PC-9 (cell line): Measurements from ENCODE around the gene ATP2C2. TPM values are rescaled to one million over a fixed set of nuclear protein-coding genes. Genes with fewer than 3 reads are reported as not detected.

ENCODE experiments used
- BruUV-seq: library from RNA; stranded (reverse); fragments of 400-500 nt; replicated peaks from 2 replicates; lab custom pipeline; 2021; lab: Mats Ljungman, UMichigan
- CTCF ChIA-PET: fragments of 300-600 bp; sonication (Branson Sonifier 250); formaldehyde crosslinking; loops from one replicate; lab custom pipeline; 2022; ENCODE audit warnings: antibody characterized with exemption; lab: Charles Lee
- POLR2A ChIA-PET: fragments of 300-600 bp; sonication (Branson Sonifier 250); formaldehyde crosslinking; loops from one replicate; lab custom pipeline; 2022; ENCODE audit warnings: antibody characterized with exemption; ENCODE audit not compliant: unreplicated experiment; lab: Charles Lee
- DNase-seq, 2 experiments: peaks; one replicate each; pipeline versions ENCODE4 v3.0.0 to v3.0.0-alpha.2; 2015 to 2022; ENCODE audit warnings: mixed read lengths in 1 of 2
- H2AFZ ChIP-seq: fragments of 200-600 bp; sonication (generic); 2 replicates; pipeline ENCODE4 v1.8.1; 2017; ENCODE audit warnings: antibody characterized with exemption
- H3F3A ChIP-seq: fragments of 200-600 bp; sonication (generic); 2 replicates; pipeline ENCODE4 v1.8.1; 2017; ENCODE audit warnings: antibody characterized with exemption, mild to moderate bottlenecking, low read depth; ENCODE audit not compliant: insufficient read depth
- H3K27ac ChIP-seq: fragments of 200-600 bp; sonication (generic); 2 replicates; pipeline ENCODE4 v1.6.1; 2016; ENCODE audit warnings: mixed run types
- H3K27me3 ChIP-seq: fragments of 200-600 bp; sonication (generic); 2 replicates; pipeline ENCODE4 v1.6.1; 2016; ENCODE audit warnings: low read depth, mixed run types; ENCODE audit not compliant: insufficient read depth
- H3K36me3 ChIP-seq: fragments of 200-600 bp; sonication (generic); 2 replicates; pipeline ENCODE4 v1.6.1; 2016; ENCODE audit warnings: low read depth, mixed run types
- H3K4me1 ChIP-seq: fragments of 200-600 bp; sonication (generic); replicated peaks from 2 replicates; pipeline ENCODE4 v1.6.1; 2016; ENCODE audit warnings: mixed run types; ENCODE audit not compliant: insufficient read depth
- H3K4me2 ChIP-seq: fragments of 200-600 bp; sonication (generic); 2 replicates; pipeline ENCODE4 v1.6.1; 2017; ENCODE audit warnings: mixed run types
- H3K4me3 ChIP-seq: fragments of 200-600 bp; sonication (generic); 2 replicates; pipeline ENCODE4 v1.6.1; 2016; ENCODE audit warnings: mixed run types
- H3K79me2 ChIP-seq: fragments of 200-600 bp; sonication (generic); 2 replicates; pipeline ENCODE4 v1.6.1; 2017; ENCODE audit warnings: low read depth, mixed run types
- H3K9me2 ChIP-seq: fragments of 200-600 bp; sonication (generic); 2 replicates; pipeline ENCODE4 v1.8.1; 2017; ENCODE audit warnings: mild to moderate bottlenecking; ENCODE audit not compliant: insufficient read depth
- H3K9me3 ChIP-seq: fragments of 200-600 bp; sonication (generic); 2 replicates; pipeline ENCODE4 v1.8.1; 2016; ENCODE audit warnings: low read depth; ENCODE audit not compliant: insufficient read depth
- H4K20me1 ChIP-seq: fragments of 200-600 bp; sonication (generic); 2 replicates; pipeline ENCODE4 v1.8.1; 2017; ENCODE audit not compliant: insufficient read depth
- CTCF ChIP-seq: fragments of 200-600 bp; sonication (generic); conservative IDR thresholded peaks from 2 replicates; pipeline ENCODE4 v1.6.1; 2017; ENCODE audit warnings: mixed run types, antibody characterized with exemption, mild to moderate bottlenecking, moderate library complexity
- EZH2 ChIP-seq: fragments of 200-600 bp; sonication (generic); IDR thresholded peaks from 2 replicates; pipeline ENCODE4 v1.8.0; 2017; ENCODE audit warnings: antibody characterized with exemption, low read depth
- intact Hi-C: fragments of 100-400 bp; cut with micrococcal nuclease; formaldehyde crosslinking; loops from one replicate; pipeline ENCODE4 v1.10.0; 2022; ENCODE audit not compliant: unreplicated experiment
- total RNA-seq: library from RNA; stranded (reverse); gene quantifications from 2 replicates; pipeline ENCODE4 v1.2.3, GENCODE V29; 2021

ATP2C2 gene
- total RNA-seq, 1 experiment from 2014 or later: 17.2 TPM

GRCh38 chr16:84446084-84446483 is 77.7 kb downstream of the ATP2C2 start:
- peaks cover 15% of the 10 kb centered on the region; the same call in 1 of the 2 replicates for H3F3A ChIP-seq
- no peak overlapping the region for H3K4me3 ChIP-seq
- H3K36me3 ChIP-seq: no peaks in the 10 kb centered on the region
- H2AFZ ChIP-seq: no peak overlapping the region
- no peaks in the 10 kb centered on the region for H3K9me2 ChIP-seq
- H4K20me1 ChIP-seq: no peaks in the 10 kb centered on the region
- H3K27ac ChIP-seq: no peak overlapping the region
- TF ChIP-seq CTCF: no peak
- TF ChIP-seq EZH2: no peak
- H3K27me3 ChIP-seq: no peaks in the 10 kb centered on the region
- intact Hi-C loops: no loop called here
- ChIA-PET POLR2A (interaction anchor here (0.6 to 0.7 kb wide), 2 partner anchors 32 to 51 kb away, joined by 3 to 12 read pairs; no protein-coding TSS in a partner anchor), CTCF (interaction anchor here (1.1 kb wide), 1 partner anchor 169 kb away, joined by 3 read pairs; no protein-coding TSS in a partner anchor)
- H3K9me3 ChIP-seq: no peaks in the 10 kb centered on the region
- H3K4me1 ChIP-seq: no peaks in the 10 kb centered on the region; the same call in 1 of the 2 replicates
- H3K79me2 ChIP-seq: no peaks in the 10 kb centered on the region
- DNase-seq: no peak
- no TSS peak for BruUV-seq
- H3K4me2 ChIP-seq: no peak overlapping the region

DNA sequence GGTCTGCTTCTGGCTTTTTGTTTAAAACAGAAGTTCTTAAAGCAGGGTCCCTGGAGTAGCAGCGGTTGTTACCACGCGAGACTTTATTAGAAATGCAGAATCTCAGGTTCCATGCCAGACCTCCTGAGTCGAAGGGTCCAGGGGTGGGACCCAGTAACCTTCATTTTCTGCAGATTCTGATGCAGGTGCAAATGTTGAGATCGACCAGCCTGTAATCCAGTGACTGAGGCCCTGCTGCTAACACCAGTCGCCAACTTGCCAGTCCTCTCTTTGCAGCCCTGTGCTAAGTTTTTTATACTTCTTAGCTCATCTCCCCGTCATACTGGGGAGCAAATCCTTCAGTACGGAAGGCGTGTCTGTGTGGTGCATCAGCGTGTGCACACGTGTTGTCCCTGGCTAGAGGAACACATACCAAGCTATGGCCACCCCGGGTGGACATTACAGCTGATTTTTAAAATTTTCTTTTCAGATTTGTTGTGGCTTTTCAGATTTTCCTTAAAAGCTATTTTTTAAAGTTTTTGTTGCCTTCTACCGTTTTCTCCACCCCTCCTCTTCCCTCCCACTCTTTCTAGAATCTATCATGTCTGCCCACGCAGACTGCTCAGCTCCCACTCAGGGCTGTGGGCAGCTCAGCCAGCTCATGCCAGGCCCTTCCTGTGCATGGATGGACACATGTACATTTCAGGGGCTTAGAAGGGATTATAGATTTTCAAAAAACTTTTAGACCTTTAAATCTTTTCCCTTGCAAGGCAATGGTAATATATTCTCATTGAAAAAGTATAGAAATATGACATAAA is 78.5 kb downstream of the ATP2C2 start:
- H2AFZ ChIP-seq: no peak overlapping the region
- POLR2A ChIA-PET: interaction anchor here (0.7 kb wide), 1 partner anchor 52 kb away, joined by 12 read pairs; no protein-coding TSS in a partner anchor
- H3F3A ChIP-seq: peaks cover 15% of the 10 kb centered on the region; the same call in 1 of the 2 replicates
- no peaks in the 10 kb centered on the region for H3K79me2 ChIP-seq
- no peak overlapping the region for H3K4me3 ChIP-seq
- CTCF ChIA-PET: interaction anchor here (1.1 kb wide), 1 partner anchor 170 kb away, joined by 3 read pairs; no protein-coding TSS in a partner anchor
- H3K36me3 ChIP-seq: no peaks in the 10 kb centered on the region
- H3K27me3 ChIP-seq: no peaks in the 10 kb centered on the region
- no TSS peak for BruUV-seq
- H3K9me3 ChIP-seq: no peaks in the 10 kb centered on the region
- no peak overlapping the region for H3K4me2 ChIP-seq
- no peak for DNase-seq
- no peak overlapping the region for H3K27ac ChIP-seq
- intact Hi-C loops: no loop called here
- no peaks in the 10 kb centered on the region; the same call in 1 of the 2 replicates for H3K4me1 ChIP-seq
- TF ChIP-seq EZH2 (no peak), CTCF (no peak)
- H3K9me2 ChIP-seq: no peaks in the 10 kb centered on the region
- H4K20me1 ChIP-seq: no peaks in the 10 kb centered on the region

- Histone ChIP-seq H3K27ac (no peak overlapping the region), H3K27me3 (no peaks in the 10 kb centered on the region), H2AFZ (no peak overlapping the region), H3K9me3 (no peaks in the 10 kb centered on the region), H3K4me2 (no peak overlapping the region), H3K9me2 (no peaks in the 10 kb centered on the region), H3K79me2 (no peaks in the 10 kb centered on the region), H4K20me1 (no peaks in the 10 kb centered on the region), H3K36me3 (no peaks in the 10 kb centered on the region), H3K4me1 (no peaks in the 10 kb centered on the region; the same call in 1 of the 2 replicates), H3F3A (peaks cover 15% of the 10 kb centered on the region; the same call in 1 of the 2 replicates), H3K4me3 (no peak overlapping the region)
- no peak for DNase-seq
- intact Hi-C loops: no loop called here
- no peak for TF ChIP-seq CTCF
- no peak for TF ChIP-seq EZH2
- ChIA-PET POLR2A (interaction anchor here (0.5 kb wide), 1 partner anchor 41 kb away, joined by 4 read pairs; no protein-coding TSS in a partner anchor), CTCF (no interaction called here)
- BruUV-seq: no TSS peak
Observed at GRCh38 chr16:84448444-84448843, 80.1 kb downstream of the ATP2C2 start.
